ENCODE results near the gene RAB20. TPM values are rescaled to one million over a fixed set of nuclear protein-coding genes. Genes with fewer than 3 reads are reported as not detected.
A peak's percentile ranks its signal among the peaks of the same experiment; 100 is the strongest.

The RAB20 gene
- total RNA-seq, 1 donor from 2014 or later, result 10.0 TPM

GRCh38 chr13:110497003-110497402, 64.5 kb downstream of the RAB20 start:
- Mint-ChIP-seq H3K27me3 (ENCODE audit: unreplicated experiment) (no peaks in the 10 kb centered on the region), H3K4me1 (ENCODE audit: unreplicated experiment) (peaks cover 43% of the 10 kb centered on the region), H3K4me3 (ENCODE audit: unreplicated experiment) (no peak overlapping the region), H3K27ac (ENCODE audit: unreplicated experiment) (no peak overlapping the region), H3K36me3 (ENCODE audit: unreplicated experiment) (peaks cover 64% of the 10 kb centered on the region), H3K9me3 (ENCODE audit: unreplicated experiment) (no peaks in the 10 kb centered on the region)
- TF ChIP-seq CTCF (IDR thresholded peaks at IDR 0.05), result no peak
- DNase-seq (ENCODE audit: extremely low spot score, unreplicated experiment), result no peak

- H3K9me3 Mint-ChIP-seq (ENCODE audit: unreplicated experiment), result no peaks in the 10 kb centered on the region
- no peak for DNase-seq (ENCODE audit: extremely low spot score, unreplicated experiment)
- peaks cover 63% of the 10 kb centered on the region for H3K36me3 Mint-ChIP-seq (ENCODE audit: unreplicated experiment)
- H3K4me3 Mint-ChIP-seq (ENCODE audit: unreplicated experiment), result no peak overlapping the region
- TF ChIP-seq CTCF (IDR thresholded peaks at IDR 0.05), result no peak
- peaks cover 40% of the 10 kb centered on the region for H3K4me1 Mint-ChIP-seq (ENCODE audit: unreplicated experiment)
- H3K27ac Mint-ChIP-seq (ENCODE audit: unreplicated experiment), result no peak overlapping the region
- H3K27me3 Mint-ChIP-seq (ENCODE audit: unreplicated experiment), result no peaks in the 10 kb centered on the region
These were observed 65.2 kb downstream of the RAB20 start for GRCh38 chr13:110496281-110496680.

GRCh38 chr13:110495881-110496280, 65.6 kb downstream of the RAB20 start:
- no peak for TF ChIP-seq CTCF (IDR thresholded peaks at IDR 0.05)
- peaks cover 37% of the 10 kb centered on the region for H3K4me1 Mint-ChIP-seq (ENCODE audit: unreplicated experiment)

GRCh38 chr13:110495376-110495775, 66.1 kb downstream of the RAB20 start:
- peaks cover 64% of the 10 kb centered on the region for H3K36me3 Mint-ChIP-seq (ENCODE audit: unreplicated experiment)
- H3K27ac Mint-ChIP-seq (ENCODE audit: unreplicated experiment), result peak overlapping the region; percentile 31
- TF ChIP-seq CTCF (IDR thresholded peaks at IDR 0.05), result no peak
- no peak for DNase-seq (ENCODE audit: extremely low spot score, unreplicated experiment)
- peaks cover 32% of the 10 kb centered on the region for H3K4me1 Mint-ChIP-seq (ENCODE audit: unreplicated experiment)
- no peaks in the 10 kb centered on the region for H3K27me3 Mint-ChIP-seq (ENCODE audit: unreplicated experiment)
- H3K9me3 Mint-ChIP-seq (ENCODE audit: unreplicated experiment), result no peaks in the 10 kb centered on the region
- no peak overlapping the region for H3K4me3 Mint-ChIP-seq (ENCODE audit: unreplicated experiment)

More at GRCh38 chr13:110495881-110496280, 65.6 kb downstream of the RAB20 start:
- no peaks in the 10 kb centered on the region for H3K9me3 Mint-ChIP-seq (ENCODE audit: unreplicated experiment)
- H3K36me3 Mint-ChIP-seq (ENCODE audit: unreplicated experiment), result peaks cover 64% of the 10 kb centered on the region
- no peaks in the 10 kb centered on the region for H3K27me3 Mint-ChIP-seq (ENCODE audit: unreplicated experiment)
- DNase-seq (ENCODE audit: extremely low spot score, unreplicated experiment), result no peak
- no peak overlapping the region for H3K27ac Mint-ChIP-seq (ENCODE audit: unreplicated experiment)
- H3K4me3 Mint-ChIP-seq (ENCODE audit: unreplicated experiment), result no peak overlapping the region

GRCh38 chr13:110493613-110494012, 67.9 kb downstream of the RAB20 start:
- H3K4me3 Mint-ChIP-seq (ENCODE audit: unreplicated experiment), result no peak overlapping the region
- H3K27ac Mint-ChIP-seq (ENCODE audit: unreplicated experiment), result peak overlapping the region; percentile 41
- H3K9me3 Mint-ChIP-seq (ENCODE audit: unreplicated experiment), result no peaks in the 10 kb centered on the region
- H3K4me1 Mint-ChIP-seq (ENCODE audit: unreplicated experiment), result peaks cover 14% of the 10 kb centered on the region
- H3K27me3 Mint-ChIP-seq (ENCODE audit: unreplicated experiment), result no peaks in the 10 kb centered on the region
- no peak for DNase-seq (ENCODE audit: extremely low spot score, unreplicated experiment)
- H3K36me3 Mint-ChIP-seq (ENCODE audit: unreplicated experiment), result peaks cover 70% of the 10 kb centered on the region
- no peak for TF ChIP-seq CTCF (IDR thresholded peaks at IDR 0.05)
